Endothelial cell of umbilical vein (primary cell): Measurements from ENCODE around the gene NUP205.

Experiments
- CTCF ChIP-seq, 2 donors: IDR thresholded peaks; 1 replicate in 1 of 2; 2 replicates in 1 of 2; pipeline ENCODE4 v1.5.1; 2011; ENCODE audit warnings: low read length in 2 of 2, mild to moderate bottlenecking in 2 of 2, moderate library complexity in 2 of 2, control low read depth in 1 of 2, inconsistent platforms in 1 of 2, low read depth in 1 of 2; ENCODE audit not compliant: insufficient read depth in 1 of 2; ENCODE audit errors: extremely low read depth in 1 of 2
- EZH2 ChIP-seq: IDR thresholded peaks from 2 replicates; pipeline ENCODE4 v1.6.1; 2012; ENCODE audit warnings: borderline replicate concordance, low read depth, mild to moderate bottlenecking, moderate library complexity, low read length, inconsistent platforms; ENCODE audit not compliant: severe bottlenecking
- MYC ChIP-seq: IDR thresholded peaks from one replicate; pipeline ENCODE4 v1.6.1; 2011; ENCODE audit warnings: mild to moderate bottlenecking, low read depth, low read length
- POLR2A ChIP-seq: IDR thresholded peaks from 2 replicates; pipeline ENCODE4 v1.6.1; 2012; ENCODE audit warnings: low read depth, mild to moderate bottlenecking, control low read depth, low read length
- POLR2AphosphoS5 ChIP-seq: IDR thresholded peaks from 2 replicates; pipeline ENCODE4 v1.6.1; 2012; ENCODE audit warnings: low read depth, mild to moderate bottlenecking, control low read depth, low read length, moderate library complexity; ENCODE audit not compliant: insufficient read depth
- TF ChIP-seq, protein P1 (sequence below): IDR thresholded peaks from 2 replicates; pipeline ENCODE4 v1.6.1; 2011; ENCODE audit not compliant: insufficient read depth, insufficient read length

DNA sequence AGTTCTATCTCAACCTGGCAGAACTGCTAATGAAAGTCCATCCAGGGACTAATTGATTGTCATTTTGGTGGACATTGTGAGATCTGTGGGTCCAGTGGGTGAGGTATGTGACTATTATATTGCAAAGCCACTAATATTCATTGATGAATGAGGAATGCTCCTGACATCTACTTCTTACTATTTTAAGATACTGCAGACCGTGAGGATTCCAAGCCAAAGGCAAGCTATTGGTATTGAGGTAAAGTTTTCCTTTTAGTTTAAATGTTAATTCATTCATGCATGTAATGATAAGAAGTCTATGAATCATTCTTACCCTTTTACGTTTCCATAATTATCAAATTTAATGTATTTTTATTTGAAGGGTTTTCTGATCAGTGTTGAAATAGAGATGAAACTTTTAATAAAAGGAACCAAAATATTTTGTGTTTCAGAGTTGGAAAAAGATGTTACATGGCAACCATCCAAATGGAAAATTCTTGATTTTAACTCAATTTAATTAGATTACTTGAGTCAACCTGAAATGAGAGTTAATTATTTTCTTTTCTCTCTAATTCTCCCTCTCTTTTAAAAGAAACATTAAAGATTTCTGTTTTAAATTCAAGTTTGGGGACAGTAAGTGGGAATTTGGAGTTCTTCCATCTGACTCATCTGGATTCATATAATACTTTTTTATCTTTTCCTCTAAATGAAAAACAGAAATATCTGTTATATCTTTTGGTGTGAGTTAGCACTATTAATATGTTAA is 39.6 kb downstream of the NUP205 start:
- no peak for TF ChIP-seq CTCF (IDR thresholded peaks at IDR 0.05; ENCODE audit: extremely low read depth in 1 of 2, insufficient read depth in 1 of 2, low read depth in 1 of 2, low read length in 2 of 2)
- TF ChIP-seq POLR2AphosphoS5, result no peak
- no peak for TF ChIP-seq EZH2
- TF ChIP-seq, protein P1, sequence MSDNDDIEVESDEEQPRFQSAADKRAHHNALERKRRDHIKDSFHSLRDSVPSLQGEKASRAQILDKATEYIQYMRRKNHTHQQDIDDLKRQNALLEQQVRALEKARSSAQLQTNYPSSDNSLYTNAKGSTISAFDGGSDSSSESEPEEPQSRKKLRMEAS, result no peak
- TF ChIP-seq MYC, result no peak
- TF ChIP-seq POLR2A, result no peak
